Left ventricle myocardium inferior (tissue), 1 donor: Measurements from ENCODE around the gene MND1. TPM values are rescaled to one million over a fixed set of nuclear protein-coding genes. Genes with fewer than 3 reads are reported as not detected.

ENCODE experiments used
- DNase-seq: peaks from one replicate; pipeline ENCODE4 v3.0.0-alpha.2; 2020
- H3K27ac ChIP-seq: fragments of 200-600 bp; replicated peaks from 2 replicates; pipeline ENCODE4 v1.8.0; 2021
- H3K27me3 ChIP-seq: fragments of 200-600 bp; 2 replicates; pipeline ENCODE4 v1.8.0; 2021; ENCODE audit warnings: low read depth
- H3K36me3 ChIP-seq: fragments of 200-600 bp; 2 replicates; pipeline ENCODE4 v1.8.0; 2021
- H3K4me1 ChIP-seq: fragments of 200-600 bp; 2 replicates; pipeline ENCODE4 v1.8.0; 2021
- H3K4me3 ChIP-seq: fragments of 200-600 bp; 2 replicates; pipeline ENCODE4 v1.8.0; 2021; ENCODE audit warnings: mild to moderate bottlenecking, moderate library complexity
- H3K9me3 ChIP-seq: fragments of 200-600 bp; replicated peaks from 2 replicates; pipeline ENCODE4 v1.8.0; 2021
- CTCF ChIP-seq: fragments of 200-600 bp; IDR thresholded peaks from 2 replicates; pipeline ENCODE4 v1.8.0; 2021; ENCODE audit warnings: antibody characterized with exemption, mild to moderate bottlenecking, borderline replicate concordance
- intact Hi-C: fragments of 100-400 bp; cut with micrococcal nuclease; formaldehyde crosslinking; loops from one replicate; pipeline ENCODE4 v1.11.0; 2022
- total RNA-seq: library from RNA; stranded (reverse); fragmentation: NEBNext Ultra II Directional; extraction: Animal tissue kit (Norgen Biotek cat#: 25700); gene quantifications from one replicate; pipeline ENCODE4 v1.2.1, GENCODE V29; 2021
- donor health status: DM: no; HTN: yes; CAD: no; lungs with severe emphysema.

The MND1 gene
- total RNA-seq, 1 donor from 2014 or later, result 0.38 TPM

- no peak for TF ChIP-seq CTCF
- no peak overlapping the region for H3K27ac ChIP-seq
- no peaks in the 10 kb centered on the region for H3K4me1 ChIP-seq
- no peaks in the 10 kb centered on the region for H3K9me3 ChIP-seq
- peaks cover 49% of the 10 kb centered on the region for H3K36me3 ChIP-seq
- H3K4me3 ChIP-seq, result no peak overlapping the region
- no peak for DNase-seq
- no peaks in the 10 kb centered on the region for H3K27me3 ChIP-seq
- intact Hi-C loops, result no loop called here
These were observed 18.0 kb upstream of the MND1 start for GRCh38 chr4:153326513-153326912.

GRCh38 chr4:153327247-153327646 is 17.2 kb upstream of the MND1 start:
- no peak for DNase-seq
- intact Hi-C loops, result no loop called here
- H3K27me3 ChIP-seq, result no peaks in the 10 kb centered on the region
- H3K9me3 ChIP-seq, result no peaks in the 10 kb centered on the region
- no peaks in the 10 kb centered on the region for H3K4me1 ChIP-seq
- TF ChIP-seq CTCF, result no peak
- H3K27ac ChIP-seq, result no peak overlapping the region
- no peak overlapping the region for H3K4me3 ChIP-seq
- peaks cover 50% of the 10 kb centered on the region for H3K36me3 ChIP-seq

GRCh38 chr4:153332936-153333335 is 11.6 kb upstream of the MND1 start:
- intact Hi-C loops, result no loop called here
- no peaks in the 10 kb centered on the region for H3K27me3 ChIP-seq
- TF ChIP-seq CTCF, result no peak
- H3K27ac ChIP-seq, result no peak overlapping the region
- H3K4me3 ChIP-seq, result no peak overlapping the region
- peaks cover 47% of the 10 kb centered on the region for H3K36me3 ChIP-seq
- no peak for DNase-seq
- H3K9me3 ChIP-seq, result no peaks in the 10 kb centered on the region
- no peaks in the 10 kb centered on the region for H3K4me1 ChIP-seq

GRCh38 chr4:153333874-153334273 is 10.6 kb upstream of the MND1 start:
- DNase-seq, result no peak
- Histone ChIP-seq H3K4me3 (no peak overlapping the region), H3K27ac (no peak overlapping the region), H3K4me1 (no peaks in the 10 kb centered on the region), H3K9me3 (no peaks in the 10 kb centered on the region), H3K27me3 (no peaks in the 10 kb centered on the region), H3K36me3 (peaks cover 47% of the 10 kb centered on the region)
- TF ChIP-seq CTCF, result no peak
- intact Hi-C loops, result no loop called here

GRCh38 chr4:153335665-153336064 is 8.8 kb upstream of the MND1 start:
- no peak for TF ChIP-seq CTCF
- no peaks in the 10 kb centered on the region for H3K9me3 ChIP-seq
- peaks cover 41% of the 10 kb centered on the region for H3K36me3 ChIP-seq
- no peaks in the 10 kb centered on the region for H3K27me3 ChIP-seq
- H3K4me1 ChIP-seq, result no peaks in the 10 kb centered on the region
- H3K4me3 ChIP-seq, result no peak overlapping the region
- intact Hi-C loops, result no loop called here
- no peak for DNase-seq
- H3K27ac ChIP-seq, result no peak overlapping the region

- Histone ChIP-seq H3K9me3 (no peaks in the 10 kb centered on the region), H3K27ac (no peak overlapping the region), H3K4me3 (no peak overlapping the region), H3K27me3 (no peaks in the 10 kb centered on the region), H3K4me1 (peaks cover 7% of the 10 kb centered on the region), H3K36me3 (peaks cover 28% of the 10 kb centered on the region)
- TF ChIP-seq CTCF, result no peak
- no peak for DNase-seq
- intact Hi-C loops, result no loop called here
These were observed 6.8 kb upstream of the MND1 start for GRCh38 chr4:153337686-153338085.
